ENCODE data around the gene ETV6.

- TF ChIP-seq CTCF (IDR thresholded peaks at IDR 0.05): no peak
- TF ChIP-seq POLR2AphosphoS5 (IDR thresholded peaks at IDR 0.05; ENCODE audit: low read depth, low read length): no peak
- no peak for TF ChIP-seq REST (IDR thresholded peaks at IDR 0.05; ENCODE audit: insufficient read depth in 1 of 2, low read depth in 2 of 2, low read length in 1 of 2)
These were observed 106.5 kb downstream of the ETV6 start for GRCh38 chr12:11756022-11756421.

Measured in Panc1 (cell line).